ENCODE results near the gene CHPF2. TPM values are rescaled to one million over a fixed set of nuclear protein-coding genes. Genes with fewer than 3 reads are reported as not detected.

The CHPF2 gene
- total RNA-seq, 1 donor from 2014 or later, result 10.5 TPM

DNA sequence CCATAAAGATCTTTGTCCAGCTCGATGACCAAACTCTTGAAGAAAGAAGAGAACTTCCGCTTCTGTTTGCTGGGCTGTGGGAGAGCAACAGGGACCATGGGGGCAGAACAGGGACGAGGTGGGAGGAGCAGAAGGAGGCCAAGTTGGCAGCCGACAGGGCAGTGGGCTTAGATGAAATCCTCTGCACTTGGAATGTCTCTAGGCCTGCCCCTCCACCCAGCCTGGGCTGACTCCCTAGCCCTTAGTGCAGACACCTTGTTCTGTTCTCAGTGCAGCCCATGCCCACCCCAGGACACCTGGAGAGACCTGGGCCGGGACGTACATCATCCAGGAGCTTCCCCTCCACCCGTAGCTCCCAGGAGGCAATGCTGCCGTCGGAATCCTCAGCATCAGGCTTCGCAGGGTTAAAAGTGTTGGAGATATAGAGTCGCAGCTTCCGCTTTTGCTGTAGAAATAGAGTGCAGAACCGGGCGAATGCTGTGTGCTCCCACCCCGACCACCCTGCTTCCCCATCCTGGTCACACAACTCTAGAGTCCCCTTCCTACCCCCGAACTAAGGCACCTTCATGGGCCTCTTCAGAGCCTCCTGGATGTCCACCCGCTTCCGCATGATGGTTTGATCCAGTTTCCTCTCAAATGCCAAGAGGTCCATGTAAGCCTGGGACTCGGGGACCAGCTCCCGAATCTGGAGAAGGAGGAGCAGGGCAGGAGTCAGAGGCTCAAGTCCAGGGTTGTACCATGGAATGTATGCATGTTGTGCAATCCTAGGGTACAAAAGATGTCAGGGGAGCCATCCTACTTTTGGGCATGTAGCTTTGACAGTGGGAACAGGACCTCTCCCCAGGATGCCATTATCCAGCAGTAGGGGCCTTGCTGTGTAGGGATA lies 10.1 kb downstream of the CHPF2 start:
- intact Hi-C loops (cut with DNase I), result loop anchor here (10.0 kb wide), 1 partner anchor 118 kb away; no protein-coding TSS in a partner anchor
- DNase-seq, result no peak
- no peak for ATAC-seq (ENCODE audit: poor library complexity)

DNA sequence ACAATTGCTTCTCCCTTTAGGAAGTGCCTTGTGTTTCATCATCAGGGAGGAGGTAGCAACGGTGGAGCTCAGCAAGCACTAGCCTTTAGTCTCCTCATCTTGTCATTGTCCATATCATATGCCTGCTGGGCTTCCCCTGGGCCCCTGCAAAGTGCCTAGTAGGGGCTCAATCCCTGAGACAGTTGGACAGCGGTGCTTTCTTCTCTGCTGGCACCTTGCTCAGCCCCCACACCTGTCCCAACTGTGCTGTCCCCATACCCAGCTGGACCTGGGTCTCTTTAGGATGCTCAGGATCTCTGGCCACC lies 10.7 kb downstream of the CHPF2 start:
- DNase-seq (no peak), ATAC-seq (ENCODE audit: poor library complexity) (no peak)
- intact Hi-C loops (cut with DNase I), result loop anchor here (10.0 kb wide), 1 partner anchor 118 kb away; no protein-coding TSS in a partner anchor

GRCh38 chr7:151243408-151244195 lies 11.3 kb downstream of the CHPF2 start:
- no peak for DNase-seq

GRCh38 chr7:151244196-151244840 lies 12.0 kb downstream of the CHPF2 start:
- intact Hi-C loops (cut with DNase I), result loop anchor here (10.0 kb wide), 1 partner anchor 120 kb away; no protein-coding TSS in a partner anchor
- DNase-seq (no peak), ATAC-seq (ENCODE audit: poor library complexity) (no peak)

More at GRCh38 chr7:151243408-151244195, 11.3 kb downstream of the CHPF2 start:
- intact Hi-C loops (cut with DNase I), result loop anchor here (10.0 kb wide), 1 partner anchor 119 kb away; no protein-coding TSS in a partner anchor
- ATAC-seq (ENCODE audit: poor library complexity), result no peak

GRCh38 chr7:151244841-151245346 lies 12.6 kb downstream of the CHPF2 start:
- no peak for ATAC-seq (ENCODE audit: poor library complexity)
- intact Hi-C loops (cut with DNase I), result loop anchor here (5.0 to 10.0 kb wide), 2 partner anchors 57 to 120 kb away; no protein-coding TSS in a partner anchor
- no peak for DNase-seq

GRCh38 chr7:151245360-151246101 lies 13.2 kb downstream of the CHPF2 start:
- DNase-seq, result peak; percentile 67
- ATAC-seq (ENCODE audit: poor library complexity), result no peak
- intact Hi-C loops (cut with DNase I), result loop anchor here (5.0 to 10.0 kb wide), 2 partner anchors 57 to 121 kb away; no protein-coding TSS in a partner anchor

- ATAC-seq (ENCODE audit: poor library complexity) (no peak), DNase-seq (no peak)
- intact Hi-C loops (cut with DNase I), result loop anchor here (5.0 to 10.0 kb wide), 2 partner anchors 56 to 121 kb away; no protein-coding TSS in a partner anchor
These were observed 14.0 kb downstream of the CHPF2 start for GRCh38 chr7:151246102-151246850.

GRCh38 chr7:151246851-151247580 lies 14.7 kb downstream of the CHPF2 start:
- no peak for DNase-seq
- peak; percentile 3 for ATAC-seq (ENCODE audit: poor library complexity)
- intact Hi-C loops (cut with DNase I), result loop anchor here (5.0 to 10.0 kb wide), 2 partner anchors 55 to 122 kb away; no protein-coding TSS in a partner anchor

DNA sequence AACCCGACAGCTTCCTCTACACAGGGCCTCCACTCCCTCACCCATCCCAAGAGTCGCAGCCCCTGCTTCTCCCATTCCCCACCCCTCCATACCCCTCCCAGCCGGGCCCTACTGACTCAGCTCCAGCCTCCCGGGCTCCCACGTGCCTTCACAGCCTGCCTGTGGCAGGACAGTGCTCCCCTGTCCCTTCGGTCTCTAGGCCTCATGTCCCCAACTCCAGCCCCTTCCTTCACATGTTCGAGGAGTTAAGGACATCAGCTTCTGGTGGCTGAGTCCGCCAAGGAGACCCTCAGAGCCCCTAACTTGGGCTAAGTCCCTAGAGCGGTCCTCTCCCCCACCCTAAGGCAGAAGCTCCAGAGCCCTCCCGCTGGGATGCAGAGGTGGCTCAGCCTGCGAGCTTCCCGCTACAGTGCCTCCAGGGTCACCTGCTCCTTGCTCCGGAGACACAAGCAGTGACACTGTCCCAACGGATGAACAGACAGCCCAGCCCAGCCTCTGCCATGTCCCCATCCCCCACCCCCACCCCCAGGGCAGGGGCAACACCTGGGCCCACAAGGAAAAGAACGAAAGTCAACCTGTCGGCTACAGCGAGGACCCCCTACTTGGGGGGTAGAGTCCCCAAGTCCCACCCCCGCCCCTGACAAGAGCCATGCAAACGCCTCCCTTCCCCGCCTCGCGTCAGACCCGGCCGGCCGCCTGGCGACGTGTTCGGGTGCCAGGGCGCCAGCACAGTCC lies 15.5 kb downstream of the CHPF2 start:
- no peak for DNase-seq
- intact Hi-C loops (cut with DNase I), result loop anchor here (5.0 to 10.0 kb wide), 2 partner anchors 55 to 123 kb away; no protein-coding TSS in a partner anchor
- peak; percentile 11 for ATAC-seq (ENCODE audit: poor library complexity)

GRCh38 chr7:151248346-151249033 lies 16.2 kb downstream of the CHPF2 start, which contains the start of gene SMARCD3:
Gene SMARCD3 (minus strand): TSS chr7:151248694. CDS start chr7:151248562, 132 bp downstream.
- DNase-seq (peak; percentile 87), ATAC-seq (ENCODE audit: poor library complexity) (peak; percentile 52)
- intact Hi-C loops (cut with DNase I), result loop anchor here (5.0 to 10.0 kb wide), 2 partner anchors 54 to 124 kb away; no protein-coding TSS in a partner anchor

DNA sequence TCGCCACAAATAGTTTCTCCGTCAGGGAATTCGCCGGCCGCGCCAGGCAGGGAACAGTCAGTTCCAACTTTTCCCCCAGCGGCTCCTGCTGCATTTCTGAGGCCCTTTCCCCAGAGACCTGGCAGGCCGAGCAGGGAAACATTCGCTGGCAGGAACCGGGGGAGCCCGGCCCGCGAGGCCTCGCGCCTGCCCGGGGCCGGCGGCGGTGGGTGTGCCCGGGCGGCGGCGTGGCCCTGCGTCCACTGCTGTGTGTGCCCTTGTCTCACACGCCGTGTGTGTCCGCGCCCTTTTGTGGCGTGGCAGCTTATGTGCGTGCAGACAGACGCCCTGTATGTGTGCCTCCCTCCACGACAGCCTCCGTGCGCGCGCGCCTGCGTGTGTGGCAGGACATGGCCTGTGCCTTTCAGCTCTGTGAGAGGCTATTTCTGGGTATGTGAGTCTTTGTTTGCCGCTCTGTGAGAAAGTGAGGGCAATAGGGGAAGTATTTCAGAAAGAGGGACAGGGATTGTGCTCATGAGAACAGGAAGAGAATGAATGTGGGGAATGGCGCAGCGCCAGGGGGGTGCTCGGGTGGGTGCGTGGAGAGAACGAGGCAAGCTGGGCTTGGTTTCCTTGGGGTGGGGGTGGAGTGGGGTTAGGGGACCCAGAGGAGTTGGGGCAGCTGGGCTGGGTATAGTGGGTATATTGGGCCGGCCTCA lies 16.9 kb downstream of the CHPF2 start:
- peak; percentile 36 for ATAC-seq (ENCODE audit: poor library complexity)
- intact Hi-C loops (cut with DNase I), result loop anchor here (5.0 to 10.0 kb wide), 2 partner anchors 53 to 124 kb away; no protein-coding TSS in a partner anchor

GRCh38 chr7:151249732-151250072 lies 17.4 kb downstream of the CHPF2 start:
- intact Hi-C loops (cut with DNase I), result loop anchor here (5.0 to 10.0 kb wide), 2 partner anchors 53 to 125 kb away; no protein-coding TSS in a partner anchor
- DNase-seq (peak; percentile 77), ATAC-seq (ENCODE audit: poor library complexity) (peak; percentile 54)

More for the DNA sequence above, 16.9 kb downstream of the CHPF2 start:
- DNase-seq, result peak; percentile 85

DNA sequence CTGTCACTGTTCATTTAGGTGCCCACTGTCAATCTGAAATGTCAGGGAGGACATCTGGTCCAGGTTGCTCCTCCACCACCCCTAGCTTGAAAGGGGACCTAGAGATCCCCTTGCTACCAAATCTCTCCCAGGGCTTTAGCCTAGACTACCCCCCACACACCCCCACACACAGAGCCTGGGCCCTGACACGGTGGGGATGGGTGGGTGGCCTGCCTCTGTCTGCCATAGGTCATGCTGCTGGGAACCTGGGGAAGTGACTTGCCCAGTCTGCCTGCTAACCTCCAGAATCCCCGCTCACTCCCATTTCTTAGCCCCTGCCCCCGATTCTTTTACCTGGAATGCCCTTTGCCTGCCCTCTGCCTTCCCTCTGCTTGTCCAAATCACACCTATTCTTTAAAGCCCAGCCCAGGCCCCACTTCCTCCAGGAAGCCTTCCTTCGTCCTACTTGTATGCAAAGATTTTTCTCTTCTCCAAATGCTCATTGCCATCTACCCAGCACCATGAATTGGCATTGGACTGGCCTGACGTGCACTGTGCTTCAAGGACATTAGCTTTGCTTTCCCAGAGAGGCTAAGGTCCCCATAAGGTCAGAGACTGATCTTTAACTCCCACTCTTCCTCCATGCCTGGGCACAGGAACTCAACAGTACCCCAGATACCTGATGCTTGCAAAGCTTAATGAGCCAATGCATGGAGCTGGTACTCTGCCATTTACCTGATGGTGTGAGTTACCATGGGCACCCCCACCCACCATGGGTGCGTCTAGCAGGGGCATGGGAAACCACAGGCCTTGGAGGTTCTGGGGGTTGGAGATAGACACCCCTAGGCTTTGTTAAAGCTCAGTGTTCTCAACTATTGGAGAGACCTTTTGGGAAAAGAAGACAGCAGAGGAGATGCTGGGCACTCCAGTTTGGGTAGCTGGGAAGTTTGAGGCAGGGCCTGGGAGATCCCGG lies 18.2 kb downstream of the CHPF2 start:
- intact Hi-C loops (cut with DNase I), result no loop called here
- no peak for ATAC-seq (ENCODE audit: poor library complexity)
- no peak for DNase-seq

Data from Right ventricle myocardium superior (tissue), 1 donor.